HepG2 (cell line): ENCODE measurements around the gene PELI3. TPM values are rescaled to one million over a fixed set of nuclear protein-coding genes. Genes with fewer than 3 reads are reported as not detected.

ENCODE experiments used
- ATAC-seq: fragments of 200-7000 bp; cut with Tn5 transposase; 3 replicates; pipeline ENCODE4 v1.9.1; 2020; ENCODE audit warnings: mild to moderate bottlenecking, moderate library complexity
- BruUV-seq: library from RNA; stranded (reverse); fragments of 400-500 nt; replicated peaks from 2 replicates; lab custom pipeline; 2021; lab: Mats Ljungman, UMichigan
- CTCF ChIA-PET: fragments of 300-600 bp; formaldehyde crosslinking; extraction: SDS; loops from one replicate; lab custom pipeline; 2021; ENCODE audit warnings: low total read pairs, inconsistent platforms, low intra/inter-chr PET ratio; lab: Yijun Ruan, JAX
- POLR2A ChIA-PET: fragments of 350-600 bp; sonication (Branson Sonifier 250); formaldehyde crosslinking; loops from one replicate; lab custom pipeline; 2020; ENCODE audit warnings: antibody characterized with exemption, inconsistent platforms; lab: Yijun Ruan, JAX
- DNase-seq: peaks from one replicate; pipeline ENCODE4 v3.0.0-alpha.2; 2015; ENCODE audit warnings: low spot score
- FAIRE-seq: peaks from 3 replicates; lab custom pipeline; 2011; peaks lifted over from hg19 to GRCh38; lab: Jason Lieb, UNC
- H2AFZ ChIP-seq: one replicate; pipeline ENCODE4 v1.6.1; 2011; ENCODE audit warnings: low read length, inconsistent platforms
- H3K27ac ChIP-seq: fragments of 300-600 bp; 3 replicates; pipeline ENCODE4 v1.8.0; 2011; ENCODE audit warnings: mixed run types, mild to moderate bottlenecking, mixed read lengths, low read length, inconsistent platforms; ENCODE audit not compliant: insufficient read depth; ENCODE audit errors: extremely low read length
- H3K27me3 ChIP-seq, 2 experiments: fragments of 200-600 bp in 1 of 2; 2 replicates in 1 of 2; 3 replicates in 1 of 2; pipeline versions ENCODE4 v1.6.0 to v1.8.0; 2011; ENCODE audit warnings: low read length in 2 of 2, mild to moderate bottlenecking in 2 of 2, moderate library complexity in 2 of 2, inconsistent platforms in 1 of 2; ENCODE audit not compliant: insufficient read depth in 2 of 2, control insufficient read depth in 1 of 2
- H3K36me3 ChIP-seq, 2 experiments: fragments of 200-600 bp in 1 of 2; replicated peaks in 1 of 2; 2 replicates in 1 of 2; 3 replicates in 1 of 2; pipeline versions ENCODE4 v1.5.1 to v1.8.0; 2011; ENCODE audit warnings: low read length in 2 of 2, inconsistent platforms in 1 of 2; ENCODE audit not compliant: insufficient read depth in 2 of 2, control insufficient read depth in 1 of 2
- H3K4me1 ChIP-seq: 2 replicates; pipeline ENCODE4 v1.5.1; 2012; ENCODE audit warnings: low read length, inconsistent platforms; ENCODE audit not compliant: insufficient read depth
- H3K4me2 ChIP-seq: 2 replicates; pipeline ENCODE4 v1.6.0; 2011; ENCODE audit warnings: low read depth, low read length, inconsistent platforms
- H3K4me3 ChIP-seq, 3 experiments: fragments of 200-600 bp in 1 of 3; sonication (generic), shearing (Covaris generic) in 1 of 3; replicated peaks in 1 of 3; 2 replicates each; pipeline ENCODE4 v1.5.1; 2011 to 2016; ENCODE audit warnings: low read length in 3 of 3, inconsistent platforms in 2 of 3, low read depth in 2 of 3, mild to moderate bottlenecking in 2 of 3, control low read depth in 1 of 3, mixed read lengths in 1 of 3; ENCODE audit not compliant: insufficient read depth in 1 of 3
- H3K79me2 ChIP-seq: one replicate; pipeline ENCODE4 v1.6.1; 2011; ENCODE audit warnings: low read length, inconsistent platforms; ENCODE audit not compliant: insufficient read depth
- H3K9ac ChIP-seq: 2 replicates; pipeline ENCODE4 v1.6.0; 2011; ENCODE audit warnings: mild to moderate bottlenecking, low read depth, low read length, inconsistent platforms; ENCODE audit not compliant: insufficient read depth
- H3K9me3 ChIP-seq: 2 replicates; pipeline ENCODE4 v1.5.1; 2012; ENCODE audit warnings: mild to moderate bottlenecking, low read length
- H4K20me1 ChIP-seq: 2 replicates; pipeline ENCODE4 v1.6.0; 2011; ENCODE audit warnings: inconsistent platforms, mild to moderate bottlenecking, low read length, moderate library complexity; ENCODE audit not compliant: insufficient read depth
- ATF4 ChIP-seq, 2 experiments: fragments of 450-650 bp in 1 of 2; sonication (generic) in 1 of 2; formaldehyde crosslinking; IDR thresholded peaks; 2 replicates each; pipeline versions ENCODE4 v1.5.0 to v1.8.0; 2020 to 2022; ENCODE audit warnings: mild to moderate bottlenecking in 1 of 2, missing genetic modification reagents in 1 of 2
- CEBPB ChIP-seq: IDR thresholded peaks from 2 replicates; pipeline ENCODE4 v1.6.1; 2011; ENCODE audit warnings: low read depth, low read length, improper control_type of control experiment, borderline replicate concordance
- FOXO1 ChIP-seq: sonication (generic); formaldehyde crosslinking; IDR thresholded peaks from 2 replicates; pipeline ENCODE4 v1.4.0; 2020; ENCODE audit warnings: missing genetic modification reagents
- KDM5A ChIP-seq: fragments of 200-600 bp; sonication (generic); IDR thresholded peaks from 2 replicates; pipeline ENCODE4 v1.7.0; 2018; ENCODE audit warnings: antibody characterized with exemption, mild to moderate bottlenecking, low read length, borderline replicate concordance
- NFAT5 ChIP-seq: sonication (generic); formaldehyde crosslinking; IDR thresholded peaks from 2 replicates; pipeline ENCODE4 v1.4.0; 2020; ENCODE audit warnings: missing genetic modification reagents
- POLR2AphosphoS2 ChIP-seq: IDR thresholded peaks from 2 replicates; pipeline ENCODE4 v1.6.1; 2011; ENCODE audit warnings: low read depth, low read length, improper control_type of control experiment
- SP2 ChIP-seq: sonication (generic); formaldehyde crosslinking; IDR thresholded peaks from 2 replicates; pipeline ENCODE4 v1.5.1; 2020; ENCODE audit warnings: mild to moderate bottlenecking, missing genetic modification reagents
- ZNF296 ChIP-seq: sonication (generic); formaldehyde crosslinking; conservative IDR thresholded peaks from 2 replicates; pipeline ENCODE4 v1.5.0; 2020; ENCODE audit warnings: mild to moderate bottlenecking, missing genetic modification reagents
- ZNF382 ChIP-seq: sonication (generic); formaldehyde crosslinking; IDR thresholded peaks from 2 replicates; pipeline ENCODE4 v1.5.0; 2020; ENCODE audit warnings: missing genetic modification reagents, mild to moderate bottlenecking, borderline replicate concordance
- ZNF605 ChIP-seq: sonication (generic); formaldehyde crosslinking; IDR thresholded peaks from 2 replicates; pipeline ENCODE4 v1.8.0; 2022; ENCODE audit warnings: mild to moderate bottlenecking, missing genetic modification reagents
- ZNF703 ChIP-seq: sonication (generic); formaldehyde crosslinking; IDR thresholded peaks from 2 replicates; pipeline ENCODE4 v1.5.1; 2020; ENCODE audit warnings: missing genetic modification reagents, mild to moderate bottlenecking, moderate library complexity, borderline replicate concordance
- WGBS: methylation state at CpG from one replicate; pipeline ENCODE4 v1.1.6; 2017; ENCODE audit warnings: low lambda C conversion rate; 5-methylcytosine and 5-hydroxymethylcytosine counted together
- in situ Hi-C: cut with HindIII; loops from 2 replicates; pipeline ENCODE4 v1.10.0; 2017; ENCODE audit warnings: low pct_unique_long_range_greater_than_20kb; ENCODE audit not compliant: extremely low pct_ligation_motif_present
- intact Hi-C: fragments of 100-400 bp; cut with micrococcal nuclease; formaldehyde crosslinking; loops from one replicate; pipeline ENCODE4 v1.10.0; 2022; ENCODE audit not compliant: unreplicated experiment
- polyA plus RNA-seq, 8 experiments: library from polyadenylated mRNA; depleted of rRNA in 3 of 8; stranded (reverse) in 7 of 8; unstranded in 1 of 8; fragments of >200 nt; fragmentation: Illumina TruSeq in 4 of 8; extraction: Trizol in 4 of 8; gene quantifications; 2 replicates each; pipeline versions ENCODE4 v1.2.1 to v1.2.3, GENCODE V29; 2011 to 2016; ENCODE audit warnings: low read depth in 4 of 8, missing spikeins in 1 of 8, mixed read lengths in 1 of 8; ENCODE audit not compliant: insufficient read depth in 1 of 8
- total RNA-seq, 5 experiments: library from RNA; depleted of rRNA; stranded (reverse); fragments of >200 nt; fragmentation: Illumina TruSeq; extraction: Trizol; gene quantifications; 2 replicates each; pipeline ENCODE4 v1.2.3, GENCODE V29; 2016; ENCODE audit warnings: low read depth in 1 of 5

Gene PELI3
- total and polyA plus RNA-seq, 2 of the 13 experiments (the other 11 are each of a cell fraction or from before 2014, with no cell fraction given) = 2.0 to 4.0 TPM

GRCh38 chr11:66454828-66455227 is 11.9 kb upstream of the PELI3 start:
- no peaks in the 10 kb centered on the region for H3K4me1 ChIP-seq
- no peaks in the 10 kb centered on the region for H3K36me3 ChIP-seq
- TF ChIP-seq NFAT5 (CRISPR knock-in tag) = no peak
- TF ChIP-seq FOXO1 = no peak
- TF ChIP-seq ZNF382 (CRISPR knock-in tag) = no peak
- no peak for TF ChIP-seq ZNF296 (CRISPR knock-in tag)
- TF ChIP-seq ZNF703 = no peak
- TF ChIP-seq CEBPB = no peak
- no peak for TF ChIP-seq KDM5A
- TF ChIP-seq ZNF605 = no peak
- TF ChIP-seq ATF4 (CRISPR knock-in tag; IDR thresholded peaks at IDR 0.05) = no peak
- TF ChIP-seq SP2 (CRISPR knock-in tag) = no peak
- no peak for TF ChIP-seq POLR2AphosphoS2
- DNase-seq (no peak), ATAC-seq (no peak), FAIRE-seq (no peak)
- H3K4me2 ChIP-seq = no peak overlapping the region
- H2AFZ ChIP-seq = no peak overlapping the region
- H3K4me3 ChIP-seq = no peak overlapping the region
- ChIA-PET POLR2A (no interaction called here), CTCF (no interaction called here)
- no peaks in the 10 kb centered on the region for H3K79me2 ChIP-seq
- no peak overlapping the region for H3K27ac ChIP-seq
- no peaks in the 10 kb centered on the region for H4K20me1 ChIP-seq
- H3K27me3 ChIP-seq = peaks cover 0 to 26% of the 10 kb centered on the region in 2 experiments; a peak in 3 of 5 replicates
- WGBS = 2% methylated on average over 3 of the region's 3 CpGs
- in situ Hi-C loops = no loop called here
- no TSS peak for BruUV-seq
- no peaks in the 10 kb centered on the region for H3K9me3 ChIP-seq
- intact Hi-C loops = no loop called here
- H3K9ac ChIP-seq = no peak overlapping the region
